Dedifferentiated amniotic fluid mesenchymal stem cell (primary cell): ENCODE data around the gene COL23A1.

ENCODE experiments used
- DNase-seq: peaks from one replicate; pipeline ENCODE4 v3.0.0-alpha.2; 2016; ENCODE audit errors: extremely low spot score

COL23A1 gene

GRCh38 chr5:178360222-178360925, 229.8 kb downstream of the COL23A1 start:
- no peak for DNase-seq

- DNase-seq: no peak
Observed at GRCh38 chr5:178359738-178360137, 230.5 kb downstream of the COL23A1 start.

- no peak for DNase-seq
Observed at GRCh38 chr5:178357678-178358077, 232.5 kb downstream of the COL23A1 start.

- DNase-seq: no peak
Observed at GRCh38 chr5:178357121-178357521, 233.1 kb downstream of the COL23A1 start.

- no peak for DNase-seq
Observed at GRCh38 chr5:178356431-178356872, 233.7 kb downstream of the COL23A1 start.

- DNase-seq: no peak
Observed at GRCh38 chr5:178355671-178356070, 234.5 kb downstream of the COL23A1 start.

GRCh38 chr5:178353461-178353860, 236.7 kb downstream of the COL23A1 start:
- DNase-seq: no peak

GRCh38 chr5:178352035-178352349, 238.2 kb downstream of the COL23A1 start:
- no peak for DNase-seq

- no peak for DNase-seq
Observed at GRCh38 chr5:178351221-178352034, 238.8 kb downstream of the COL23A1 start.

- DNase-seq: no peak
Observed at GRCh38 chr5:178350361-178351220, 239.6 kb downstream of the COL23A1 start.

- no peak for DNase-seq
Observed at GRCh38 chr5:178349625-178350353, 240.4 kb downstream of the COL23A1 start.

GRCh38 chr5:178349075-178349511, 241.1 kb downstream of the COL23A1 start:
- no peak for DNase-seq

- DNase-seq: no peak
Observed at GRCh38 chr5:178348356-178349074, 241.7 kb downstream of the COL23A1 start.

- DNase-seq: no peak
Observed at GRCh38 chr5:178347956-178348355, 242.2 kb downstream of the COL23A1 start.

GRCh38 chr5:178346607-178347334, 243.4 kb downstream of the COL23A1 start:
- DNase-seq: no peak

GRCh38 chr5:178343306-178343705, 246.9 kb downstream of the COL23A1 start:
- DNase-seq: no peak

- no peak for DNase-seq
Observed at GRCh38 chr5:178341851-178342140, 248.4 kb downstream of the COL23A1 start.

GRCh38 chr5:178341091-178341850, 248.9 kb downstream of the COL23A1 start:
- DNase-seq: no peak

GRCh38 chr5:178340637-178341036, 249.6 kb downstream of the COL23A1 start:
- DNase-seq: no peak

GRCh38 chr5:178340187-178340586, 250.0 kb downstream of the COL23A1 start:
- no peak for DNase-seq
